ENCODE measurements around the gene GABRB1. TPM values are rescaled to one million over a fixed set of nuclear protein-coding genes. Genes with fewer than 3 reads are reported as not detected.
"Not testable (repeated sequence)": the region's sequence is repeated elsewhere in the genome, so short reads cannot be mapped to it uniquely, and the experiment has no call there.

The GABRB1 gene
- total and polyA plus RNA-seq, 2 donors (not counting 3 experiments of a cell fraction or from before 2014, with no cell fraction given), result not detected

- Histone ChIP-seq H3K4me1 (ENCODE audit: control insufficient read depth, extremely low read depth, insufficient read depth, low read length) (no peaks in the 10 kb centered on the region), H3K27me3 (ENCODE audit: control insufficient read depth in 2 of 2, insufficient read depth in 2 of 2, low read length in 2 of 2) (no peaks in the 10 kb centered on the region), H2AFZ (ENCODE audit: low read depth, low read length) (no peak overlapping the region), H4K20me1 (replicated peaks; ENCODE audit: control insufficient read depth, extremely low read depth, insufficient read depth, low read length) (no peaks in the 10 kb centered on the region), H3K79me2 (ENCODE audit: control insufficient read depth, insufficient read depth, low read length) (no peaks in the 10 kb centered on the region), H3K9me1 (replicated peaks; ENCODE audit: control insufficient read depth, extremely low read depth, insufficient read depth, low read length) (no peaks in the 10 kb centered on the region), H3K9me3 (replicated peaks; ENCODE audit: control insufficient read depth, insufficient read depth, low read length) (no peaks in the 10 kb centered on the region), H3K36me3 (ENCODE audit: control insufficient read depth in 2 of 2, extremely low read depth in 1 of 2, insufficient read depth in 2 of 2, low read length in 2 of 2) (no peaks in the 10 kb centered on the region), H3K4me3 (replicated peaks in 1 of 3; ENCODE audit: insufficient read depth in 1 of 3, low read depth in 1 of 3, low read length in 3 of 3) (no peak overlapping the region), H3K9ac (replicated peaks; ENCODE audit: extremely low read depth, insufficient read depth, low read length) (no peak overlapping the region), H3K27ac (ENCODE audit: insufficient read depth, low read depth, low read length) (no peak overlapping the region), H3K4me2 (ENCODE audit: insufficient read depth, low read length) (no peak overlapping the region)
- TF ChIP-seq MAX (IDR thresholded peaks at IDR 0.05; ENCODE audit: insufficient read depth, insufficient read length), result no peak
- TF ChIP-seq CTCF (IDR thresholded peaks at IDR 0.05; ENCODE audit: extremely low read depth in 1 of 2, insufficient read depth in 1 of 2, low read depth in 1 of 2, low read length in 2 of 2), result no peak
- no peak for TF ChIP-seq EZH2 (IDR thresholded peaks at IDR 0.05; ENCODE audit: borderline replicate concordance, low read depth, low read length, severe bottlenecking)
- CTCF ChIA-PET, result interaction anchor here (1.1 kb wide), 1 partner anchor 9 kb away, joined by 4 read pairs; no protein-coding TSS in a partner anchor
- POLR2A ChIA-PET, result no interaction called here
- dilution Hi-C loops (cut with MboI; ENCODE audit: extremely low pct_ligation_motif_present, low sequenced_read_pairs), result no loop called here
- intact Hi-C loops (cut with micrococcal nuclease), result no loop called here
- FAIRE-seq (no peak), DNase-seq (ENCODE audit: low read depth, low spot score) (no peak)
- BruUV-seq (replicated peaks), result no TSS peak
Measured at GRCh38 chr4:47374477-47374876, 343.1 kb downstream of the GABRB1 start.

GRCh38 chr4:47378021-47378530 is 346.7 kb downstream of the GABRB1 start:
- H3K27me3 ChIP-seq (ENCODE audit: control insufficient read depth in 2 of 2, insufficient read depth in 2 of 2, low read length in 2 of 2); H3K4me1 ChIP-seq (ENCODE audit: control insufficient read depth, extremely low read depth, insufficient read depth, low read length); H3K9me3 ChIP-seq (replicated peaks; ENCODE audit: control insufficient read depth, insufficient read depth, low read length); intact Hi-C loops (cut with micrococcal nuclease); H4K20me1 ChIP-seq (replicated peaks; ENCODE audit: control insufficient read depth, extremely low read depth, insufficient read depth, low read length); dilution Hi-C loops (cut with MboI; ENCODE audit: extremely low pct_ligation_motif_present, low sequenced_read_pairs); H3K9me1 ChIP-seq (replicated peaks; ENCODE audit: control insufficient read depth, extremely low read depth, insufficient read depth, low read length); H3K4me3 ChIP-seq (replicated peaks in 1 of 3; ENCODE audit: insufficient read depth in 1 of 3, low read depth in 1 of 3, low read length in 3 of 3); H3K79me2 ChIP-seq (ENCODE audit: control insufficient read depth, insufficient read depth, low read length); H3K4me2 ChIP-seq (ENCODE audit: insufficient read depth, low read length); H2AFZ ChIP-seq (ENCODE audit: low read depth, low read length); H3K9ac ChIP-seq (replicated peaks; ENCODE audit: extremely low read depth, insufficient read depth, low read length); CTCF ChIA-PET; DNase-seq (ENCODE audit: low read depth, low spot score); H3K36me3 ChIP-seq (ENCODE audit: control insufficient read depth in 2 of 2, extremely low read depth in 1 of 2, insufficient read depth in 2 of 2, low read length in 2 of 2); BruUV-seq (replicated peaks); H3K27ac ChIP-seq (ENCODE audit: insufficient read depth, low read depth, low read length); FAIRE-seq; POLR2A ChIA-PET: not testable (repeated sequence)

All from endothelial cell of umbilical vein (primary cell).